GM19025 (cell line): ENCODE results near the gene PANK2.
"Not testable (repeated sequence)": the region's sequence is repeated elsewhere in the genome, so short reads cannot be mapped to it uniquely, and the experiment has no call there.

ENCODE experiments used
- ATAC-seq: cut with Tn5 transposase; IDR thresholded peaks from one replicate; pipeline ENCODE4 v1.9.1; 2021; ENCODE audit warnings: mild to moderate bottlenecking, low read depth, moderate library complexity; ENCODE audit not compliant: unreplicated experiment

Gene PANK2

DNA sequence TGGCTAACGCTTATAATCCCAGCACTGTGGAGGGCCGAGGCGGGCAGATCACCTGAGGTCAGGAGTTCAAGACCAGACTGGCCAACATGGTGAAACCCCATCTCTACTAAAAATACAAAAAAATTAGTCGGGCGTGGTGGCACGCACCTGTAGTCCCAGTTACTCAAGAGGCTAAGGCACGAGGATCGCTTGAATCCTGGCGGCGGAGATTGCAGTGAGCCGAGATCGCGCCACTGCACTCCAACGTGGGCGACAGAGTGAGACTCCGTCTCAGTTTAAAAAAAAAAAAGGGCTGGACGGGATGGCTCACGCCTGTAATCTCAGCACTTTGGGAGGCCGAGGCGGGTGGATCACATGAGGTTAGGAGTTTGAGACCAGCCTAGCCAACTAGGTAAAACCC, 83.4 kb downstream of the PANK2 start:
- ATAC-seq, result not testable (repeated sequence)

DNA sequence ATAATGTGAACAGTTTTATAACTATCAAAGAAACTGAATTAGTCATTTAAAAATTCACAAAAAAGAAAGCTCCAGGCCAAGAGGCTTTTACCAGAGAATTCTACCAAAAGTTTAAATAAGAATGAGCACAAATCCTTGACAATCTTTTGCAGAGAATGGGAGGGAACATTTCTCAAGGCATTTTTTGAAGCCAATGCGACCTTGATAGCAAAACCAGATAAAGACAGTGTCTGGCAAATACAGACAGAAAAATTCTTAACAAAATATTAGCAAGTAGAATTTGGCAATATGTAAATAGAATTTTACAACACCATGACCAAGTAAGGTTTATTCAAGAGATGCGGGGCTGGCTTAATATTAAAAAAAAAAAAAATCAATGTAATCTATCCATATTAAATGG, 84.5 kb downstream of the PANK2 start:
- ATAC-seq, result no peak

GRCh38 chr20:3976511-3976910, 87.3 kb downstream of the PANK2 start:
- ATAC-seq, result no peak
